Measurements from ENCODE around the gene KCNQ1. TPM values are rescaled to one million over a fixed set of nuclear protein-coding genes. Genes with fewer than 3 reads are reported as not detected.

KCNQ1 gene
- total RNA-seq, 1 donor from 2014 or later: 0.16 TPM

DNA sequence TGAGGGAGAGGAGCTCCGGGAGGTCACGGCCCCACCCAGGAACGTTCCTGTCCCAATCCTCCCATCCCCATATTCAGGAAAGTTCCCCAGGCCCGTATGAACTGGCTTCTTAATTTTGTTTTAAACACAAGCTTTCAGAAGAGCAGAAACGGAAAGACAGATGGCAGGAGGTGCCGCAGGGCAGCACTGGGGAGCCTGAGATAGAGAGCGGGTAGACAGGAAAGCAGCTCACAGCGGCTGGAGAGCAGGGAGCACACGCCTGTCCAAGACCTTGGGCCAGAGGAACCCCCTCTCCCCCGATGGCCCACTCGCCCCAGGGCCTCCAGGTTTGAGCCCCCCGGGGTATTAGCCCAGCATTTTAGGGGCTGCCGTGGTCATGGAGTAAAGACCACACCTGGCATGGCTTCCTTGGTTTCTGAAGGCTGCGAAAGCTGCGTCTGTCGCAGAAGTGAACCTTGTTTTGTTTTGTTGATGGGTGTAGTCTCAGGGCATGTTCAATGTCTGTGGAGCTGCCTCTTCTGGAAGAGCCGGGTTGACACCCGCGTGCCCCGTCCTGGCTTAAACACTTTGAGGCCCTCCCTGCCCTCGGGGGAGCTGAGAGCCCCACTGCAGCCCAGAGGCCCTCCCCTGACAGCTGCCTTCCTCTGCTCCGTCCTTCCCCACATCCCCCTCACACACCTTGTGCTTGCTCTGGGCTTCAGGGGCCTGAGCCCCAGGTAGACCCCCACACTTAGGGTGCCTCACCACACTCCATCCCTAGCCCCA lies 272.9 kb downstream of the KCNQ1 start:
- no peak for DNase-seq (ENCODE audit: extremely low spot score, unreplicated experiment)
- peaks cover 18% of the 10 kb centered on the region for H3K27me3 Mint-ChIP-seq (ENCODE audit: unreplicated experiment)
- H3K9me3 Mint-ChIP-seq (ENCODE audit: unreplicated experiment): no peaks in the 10 kb centered on the region
- H3K27ac Mint-ChIP-seq (ENCODE audit: unreplicated experiment): no peak overlapping the region
- TF ChIP-seq, protein P1, sequence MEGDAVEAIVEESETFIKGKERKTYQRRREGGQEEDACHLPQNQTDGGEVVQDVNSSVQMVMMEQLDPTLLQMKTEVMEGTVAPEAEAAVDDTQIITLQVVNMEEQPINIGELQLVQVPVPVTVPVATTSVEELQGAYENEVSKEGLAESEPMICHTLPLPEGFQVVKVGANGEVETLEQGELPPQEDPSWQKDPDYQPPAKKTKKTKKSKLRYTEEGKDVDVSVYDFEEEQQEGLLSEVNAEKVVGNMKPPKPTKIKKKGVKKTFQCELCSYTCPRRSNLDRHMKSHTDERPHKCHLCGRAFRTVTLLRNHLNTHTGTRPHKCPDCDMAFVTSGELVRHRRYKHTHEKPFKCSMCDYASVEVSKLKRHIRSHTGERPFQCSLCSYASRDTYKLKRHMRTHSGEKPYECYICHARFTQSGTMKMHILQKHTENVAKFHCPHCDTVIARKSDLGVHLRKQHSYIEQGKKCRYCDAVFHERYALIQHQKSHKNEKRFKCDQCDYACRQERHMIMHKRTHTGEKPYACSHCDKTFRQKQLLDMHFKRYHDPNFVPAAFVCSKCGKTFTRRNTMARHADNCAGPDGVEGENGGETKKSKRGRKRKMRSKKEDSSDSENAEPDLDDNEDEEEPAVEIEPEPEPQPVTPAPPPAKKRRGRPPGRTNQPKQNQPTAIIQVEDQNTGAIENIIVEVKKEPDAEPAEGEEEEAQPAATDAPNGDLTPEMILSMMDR (IDR thresholded peaks at IDR 0.05): no peak
- no peak overlapping the region for H3K4me3 Mint-ChIP-seq (ENCODE audit: unreplicated experiment)
- peaks cover 2% of the 10 kb centered on the region for H3K4me1 Mint-ChIP-seq (ENCODE audit: unreplicated experiment)
- no peaks in the 10 kb centered on the region for H3K36me3 Mint-ChIP-seq (ENCODE audit: unreplicated experiment)

- TF ChIP-seq, protein P1 (IDR thresholded peaks at IDR 0.05): no peak
- H3K27ac Mint-ChIP-seq (ENCODE audit: unreplicated experiment): no peak overlapping the region
- H3K9me3 Mint-ChIP-seq (ENCODE audit: unreplicated experiment): no peaks in the 10 kb centered on the region
- H3K4me1 Mint-ChIP-seq (ENCODE audit: unreplicated experiment): peaks cover 2% of the 10 kb centered on the region
- peaks cover 22% of the 10 kb centered on the region for H3K27me3 Mint-ChIP-seq (ENCODE audit: unreplicated experiment)
- H3K36me3 Mint-ChIP-seq (ENCODE audit: unreplicated experiment): no peaks in the 10 kb centered on the region
- H3K4me3 Mint-ChIP-seq (ENCODE audit: unreplicated experiment): no peak overlapping the region
- no peak for DNase-seq (ENCODE audit: extremely low spot score, unreplicated experiment)
These were observed 274.1 kb downstream of the KCNQ1 start for GRCh38 chr11:2718817-2719438.

DNA sequence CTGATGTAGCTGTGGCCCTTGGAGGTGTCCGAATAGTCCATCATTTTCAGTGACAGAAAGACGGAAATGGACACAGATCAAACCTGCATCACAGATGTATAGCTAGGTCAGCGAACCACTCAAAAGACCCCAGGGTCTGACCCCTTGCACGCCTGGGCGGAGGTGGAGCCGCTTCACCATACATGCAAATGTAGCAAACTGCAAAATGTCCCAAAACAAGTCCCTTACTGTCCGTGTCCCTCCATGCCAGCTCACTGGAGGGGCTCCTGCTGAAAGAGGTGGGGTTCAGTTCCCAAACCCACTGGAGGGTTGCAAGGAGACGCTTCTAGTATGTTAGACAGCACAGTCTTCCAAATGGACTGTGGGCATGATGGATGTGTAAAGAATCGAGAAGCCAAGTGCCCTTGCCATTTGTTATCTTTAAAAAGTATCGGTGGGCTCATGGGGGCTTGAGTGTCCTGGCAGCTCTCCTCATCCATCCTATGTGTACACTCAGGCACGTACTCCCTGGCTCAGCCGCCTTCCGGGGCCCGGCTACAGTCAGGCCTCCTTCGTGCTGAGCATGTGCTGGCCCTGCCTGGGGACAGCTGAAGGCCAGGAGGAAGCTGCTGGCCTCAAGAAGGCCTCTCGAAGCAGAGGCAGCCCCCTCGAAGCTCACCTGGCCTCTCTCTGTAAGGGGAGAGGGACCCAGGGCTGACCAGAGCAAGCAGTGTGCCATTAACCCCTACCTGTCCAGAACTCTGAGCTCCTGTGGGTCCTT lies 275.2 kb downstream of the KCNQ1 start:
- peaks cover 2% of the 10 kb centered on the region for H3K4me1 Mint-ChIP-seq (ENCODE audit: unreplicated experiment)
- no peak overlapping the region for H3K4me3 Mint-ChIP-seq (ENCODE audit: unreplicated experiment)
- no peak for DNase-seq (ENCODE audit: extremely low spot score, unreplicated experiment)
- no peaks in the 10 kb centered on the region for H3K9me3 Mint-ChIP-seq (ENCODE audit: unreplicated experiment)
- H3K27me3 Mint-ChIP-seq (ENCODE audit: unreplicated experiment): peaks cover 23% of the 10 kb centered on the region
- no peaks in the 10 kb centered on the region for H3K36me3 Mint-ChIP-seq (ENCODE audit: unreplicated experiment)
- TF ChIP-seq, protein P1 (IDR thresholded peaks at IDR 0.05): no peak
- H3K27ac Mint-ChIP-seq (ENCODE audit: unreplicated experiment): no peak overlapping the region

DNA sequence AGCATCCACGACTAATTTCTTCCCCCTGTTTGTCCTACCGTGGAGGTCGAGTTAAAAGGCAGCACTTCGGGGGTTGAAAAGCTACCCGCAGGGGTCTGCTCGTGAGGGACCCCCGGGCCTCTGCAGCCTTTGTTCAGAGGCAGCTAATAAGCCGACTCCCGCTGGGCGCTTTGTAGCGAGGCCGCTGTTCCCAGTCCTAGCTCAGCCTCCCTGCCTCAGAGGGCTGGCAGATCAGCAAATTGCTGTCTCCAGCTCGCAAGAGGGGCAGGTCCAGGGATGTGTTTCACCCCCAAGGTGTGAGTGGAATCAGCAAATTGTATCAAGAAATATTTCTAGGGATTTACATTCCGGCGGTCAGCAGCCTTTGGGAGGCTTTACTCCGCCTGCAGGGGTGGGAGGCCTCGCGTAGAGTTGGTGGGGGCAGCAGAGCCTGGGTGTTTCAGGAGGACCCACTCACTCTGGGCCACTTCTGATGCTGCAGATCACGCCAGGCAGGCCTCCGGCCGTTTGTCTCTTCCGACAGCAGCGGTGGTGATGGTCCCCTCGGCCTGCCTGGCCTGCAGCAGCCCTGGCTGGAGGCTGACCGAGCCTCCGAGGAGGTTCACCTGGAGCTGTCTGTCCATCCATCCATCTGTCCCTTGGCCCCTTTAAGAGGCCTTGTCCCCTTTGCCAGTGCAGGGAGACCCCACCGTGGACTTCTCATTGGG lies 276.6 kb downstream of the KCNQ1 start:
- no peak for DNase-seq (ENCODE audit: extremely low spot score, unreplicated experiment)
- no peak overlapping the region for H3K4me3 Mint-ChIP-seq (ENCODE audit: unreplicated experiment)
- H3K36me3 Mint-ChIP-seq (ENCODE audit: unreplicated experiment): no peaks in the 10 kb centered on the region
- no peak overlapping the region for H3K27ac Mint-ChIP-seq (ENCODE audit: unreplicated experiment)
- H3K4me1 Mint-ChIP-seq (ENCODE audit: unreplicated experiment): peaks cover 6% of the 10 kb centered on the region
- no peaks in the 10 kb centered on the region for H3K9me3 Mint-ChIP-seq (ENCODE audit: unreplicated experiment)
- peaks cover 26% of the 10 kb centered on the region for H3K27me3 Mint-ChIP-seq (ENCODE audit: unreplicated experiment)
- TF ChIP-seq, protein P1 (IDR thresholded peaks at IDR 0.05): no peak

All from osteocyte (in vitro differentiated cells).